ENCODE measurements around the gene KCNB1. TPM values are rescaled to one million over a fixed set of nuclear protein-coding genes. Genes with fewer than 3 reads are reported as not detected.

The KCNB1 gene
- total RNA-seq, 2 experiments from 2014 or later: not detected

DNA sequence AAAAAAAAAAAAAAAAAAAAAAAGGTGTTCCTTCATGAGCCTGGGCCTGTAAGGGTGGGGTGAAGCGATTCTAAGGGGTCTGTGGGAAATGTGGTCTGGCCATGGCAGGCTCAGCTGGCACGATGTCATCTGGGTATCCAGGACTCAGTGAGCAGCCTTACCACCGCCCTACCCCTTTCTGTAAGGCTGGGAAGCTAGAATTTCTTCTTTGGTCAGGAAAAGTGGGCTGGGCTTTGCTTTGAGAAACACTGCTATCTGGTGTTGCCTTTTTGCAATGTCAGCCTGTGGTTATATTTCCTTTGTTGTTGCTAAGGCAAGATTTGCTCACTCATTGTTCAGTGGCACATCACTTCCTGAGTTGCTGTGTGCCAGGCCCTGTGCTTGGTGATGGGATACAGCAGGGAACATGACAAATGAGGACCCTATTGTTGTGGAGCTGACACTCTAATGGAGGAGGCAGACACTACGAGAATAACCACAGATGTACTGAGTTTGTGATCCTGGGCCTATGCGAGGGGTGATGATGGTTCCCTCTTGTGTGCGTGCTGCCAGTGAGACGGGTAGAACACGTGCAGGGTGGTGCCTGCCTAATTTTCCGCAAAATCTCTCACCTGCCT lies 158.7 kb downstream of the KCNB1 start:
- TF ChIP-seq, protein P1, sequence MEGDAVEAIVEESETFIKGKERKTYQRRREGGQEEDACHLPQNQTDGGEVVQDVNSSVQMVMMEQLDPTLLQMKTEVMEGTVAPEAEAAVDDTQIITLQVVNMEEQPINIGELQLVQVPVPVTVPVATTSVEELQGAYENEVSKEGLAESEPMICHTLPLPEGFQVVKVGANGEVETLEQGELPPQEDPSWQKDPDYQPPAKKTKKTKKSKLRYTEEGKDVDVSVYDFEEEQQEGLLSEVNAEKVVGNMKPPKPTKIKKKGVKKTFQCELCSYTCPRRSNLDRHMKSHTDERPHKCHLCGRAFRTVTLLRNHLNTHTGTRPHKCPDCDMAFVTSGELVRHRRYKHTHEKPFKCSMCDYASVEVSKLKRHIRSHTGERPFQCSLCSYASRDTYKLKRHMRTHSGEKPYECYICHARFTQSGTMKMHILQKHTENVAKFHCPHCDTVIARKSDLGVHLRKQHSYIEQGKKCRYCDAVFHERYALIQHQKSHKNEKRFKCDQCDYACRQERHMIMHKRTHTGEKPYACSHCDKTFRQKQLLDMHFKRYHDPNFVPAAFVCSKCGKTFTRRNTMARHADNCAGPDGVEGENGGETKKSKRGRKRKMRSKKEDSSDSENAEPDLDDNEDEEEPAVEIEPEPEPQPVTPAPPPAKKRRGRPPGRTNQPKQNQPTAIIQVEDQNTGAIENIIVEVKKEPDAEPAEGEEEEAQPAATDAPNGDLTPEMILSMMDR (IDR thresholded peaks at IDR 0.05): peak; percentile 29
- ChIA-PET CTCF (interaction anchor here (0.7 to 1.0 kb wide), 3 partner anchors 9 to 41 kb away, joined by 3 read pairs; no protein-coding TSS in a partner anchor), POLR2A (interaction anchor here (0.7 to 1.7 kb wide), 3 partner anchors 10 to 42 kb away, joined by 3 to 5 read pairs (median 5); no protein-coding TSS in a partner anchor)
- H3K27me3 Mint-ChIP-seq: peaks cover 28% of the 10 kb centered on the region
- H3K9me3 Mint-ChIP-seq: no peaks in the 10 kb centered on the region
- peaks cover 26% of the 10 kb centered on the region for H3K4me1 Mint-ChIP-seq (ENCODE audit: low read depth)
- ATAC-seq (peak; percentile 87), DNase-seq (peak; percentile 37)
- peak overlapping the region; percentile 57 for H3K27ac Mint-ChIP-seq
- intact Hi-C loops (cut with micrococcal nuclease): no loop called here
- H3K36me3 Mint-ChIP-seq (ENCODE audit: low read depth): no peaks in the 10 kb centered on the region
- no peak overlapping the region for H3K4me3 Mint-ChIP-seq

DNA sequence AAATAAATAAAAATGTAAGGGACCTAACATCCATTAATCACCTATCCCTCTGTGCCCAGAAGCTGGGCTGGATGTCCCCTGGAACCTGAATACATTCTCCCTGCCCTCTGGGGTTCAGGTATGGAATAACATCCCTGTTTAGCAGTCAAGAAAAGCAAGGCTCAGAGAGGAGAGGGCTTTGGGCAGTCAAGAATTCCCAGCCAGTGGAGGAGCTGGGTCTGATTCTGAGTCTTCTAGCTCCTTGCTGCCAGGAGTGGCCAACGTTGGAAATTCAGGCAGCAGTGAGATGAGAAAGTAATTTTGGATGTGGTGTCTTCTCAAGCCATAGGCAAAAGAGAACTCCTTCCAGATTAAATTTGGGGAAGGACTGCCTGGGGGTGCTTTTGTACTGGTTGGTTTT lies 162.0 kb downstream of the KCNB1 start:
- DNase-seq (no peak), ATAC-seq (no peak)
- Mint-ChIP-seq H3K9me3 (no peaks in the 10 kb centered on the region), H3K4me3 (no peak overlapping the region), H3K27ac (no peak overlapping the region), H3K4me1 (ENCODE audit: low read depth) (peaks cover 31% of the 10 kb centered on the region), H3K27me3 (peaks cover 51% of the 10 kb centered on the region), H3K36me3 (ENCODE audit: low read depth) (no peaks in the 10 kb centered on the region)
- POLR2A ChIA-PET: interaction anchor here (1.4 to 3.1 kb wide), 3 partner anchors 32 to 37 kb away, joined by 4 to 9 read pairs (median 4); no protein-coding TSS in a partner anchor
- CTCF ChIA-PET: interaction anchor here (0.8 to 3.6 kb wide), 10 partner anchors 13 to 164 kb away, joined by 3 to 11 read pairs (median 4); no protein-coding TSS in a partner anchor
- intact Hi-C loops (cut with micrococcal nuclease): no loop called here
- TF ChIP-seq, protein P1 (IDR thresholded peaks at IDR 0.05): no peak

DNA sequence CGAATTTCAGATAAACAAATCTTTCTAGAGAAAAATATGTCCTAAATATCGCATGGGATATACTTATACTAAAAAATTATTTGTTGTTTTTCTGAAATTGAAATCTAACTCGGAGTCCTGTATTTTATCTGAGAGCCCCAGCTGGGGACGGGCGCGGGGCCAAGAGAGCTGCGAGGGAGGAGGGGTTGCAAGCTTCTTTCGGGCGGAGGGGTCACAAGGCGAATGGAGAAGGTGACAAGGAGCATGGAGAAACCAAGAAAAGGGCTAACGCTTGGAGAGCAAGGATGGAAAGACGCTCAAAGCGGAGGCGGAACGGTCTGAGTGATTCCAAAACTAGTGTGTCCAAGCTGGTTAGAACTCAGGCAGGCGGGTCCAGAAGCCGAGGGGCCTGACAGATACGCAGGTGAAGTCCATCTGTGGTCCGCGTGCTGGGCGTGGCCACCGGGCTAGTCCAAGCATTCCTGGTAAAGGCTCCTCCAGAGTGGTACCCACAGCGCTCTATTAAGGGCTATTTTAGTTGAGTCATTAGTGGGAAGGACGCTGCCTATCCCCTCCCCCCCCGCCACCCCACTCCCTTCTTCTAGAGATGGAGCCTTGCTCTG lies 163.2 kb downstream of the KCNB1 start:
- TF ChIP-seq, protein P1 (IDR thresholded peaks at IDR 0.05): no peak
- peaks cover 27% of the 10 kb centered on the region for H3K4me1 Mint-ChIP-seq (ENCODE audit: low read depth)
- ChIA-PET POLR2A (interaction anchor here (0.9 to 2.0 kb wide), 6 partner anchors 9 to 45 kb away, joined by 4 to 14 read pairs (median 6); no protein-coding TSS in a partner anchor), CTCF (interaction anchor here (1.0 to 3.6 kb wide), 6 partner anchors 14 to 289 kb away, joined by 3 to 11 read pairs (median 4); no protein-coding TSS in a partner anchor)
- intact Hi-C loops (cut with micrococcal nuclease): no loop called here
- H3K27me3 Mint-ChIP-seq: peaks cover 51% of the 10 kb centered on the region
- ATAC-seq: no peak
- no peak overlapping the region for H3K27ac Mint-ChIP-seq
- H3K9me3 Mint-ChIP-seq: no peaks in the 10 kb centered on the region
- DNase-seq: no peak
- H3K4me3 Mint-ChIP-seq: peak overlapping the region; percentile 69
- no peaks in the 10 kb centered on the region for H3K36me3 Mint-ChIP-seq (ENCODE audit: low read depth)

DNA sequence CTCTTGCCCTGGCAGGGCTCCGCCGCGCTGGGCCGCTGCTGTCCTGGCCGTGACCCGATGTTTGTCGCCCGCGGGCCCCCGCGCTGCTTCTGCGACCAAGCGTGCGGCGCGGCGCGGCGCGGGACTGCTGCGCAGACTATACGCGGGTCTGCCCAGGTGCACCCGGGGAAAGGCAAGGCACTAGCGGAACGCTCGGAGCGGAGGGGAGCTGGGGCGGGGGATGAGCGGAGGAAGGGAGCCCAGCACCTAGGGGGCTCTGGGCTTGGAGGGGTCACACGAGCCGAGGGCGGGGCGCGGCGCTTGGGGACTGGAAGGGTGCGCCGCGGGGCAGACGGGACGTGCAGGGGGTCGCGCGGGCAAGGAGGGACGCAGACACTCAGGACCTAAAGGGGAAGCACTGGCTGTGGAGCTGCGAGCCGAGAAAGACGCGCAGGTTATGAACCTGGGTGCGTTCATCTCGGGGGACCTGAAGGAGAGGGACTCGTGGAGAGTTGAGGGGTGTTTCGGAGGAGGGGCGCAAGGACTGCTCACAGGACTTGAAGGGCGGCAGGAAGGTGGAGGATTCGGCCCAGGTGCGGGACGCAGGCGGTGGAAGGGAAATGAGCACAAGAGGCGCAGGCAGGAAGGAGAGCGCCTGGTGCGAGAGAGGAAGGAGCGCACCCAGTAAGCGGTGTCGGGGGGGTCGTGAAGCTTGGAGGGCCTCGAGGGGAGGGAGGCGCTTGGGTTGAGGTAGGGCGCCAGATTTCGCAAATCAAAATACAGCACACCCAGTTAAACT lies 163.8 kb downstream of the KCNB1 start:
- TF ChIP-seq, protein P1 (IDR thresholded peaks at IDR 0.05): no peak
- POLR2A ChIA-PET: interaction anchor here (0.9 to 2.0 kb wide), 6 partner anchors 8 to 44 kb away, joined by 4 to 14 read pairs (median 6); no protein-coding TSS in a partner anchor
- H3K4me1 Mint-ChIP-seq (ENCODE audit: low read depth): peaks cover 22% of the 10 kb centered on the region
- intact Hi-C loops (cut with micrococcal nuclease): no loop called here
- no peaks in the 10 kb centered on the region for H3K9me3 Mint-ChIP-seq
- peaks cover 51% of the 10 kb centered on the region for H3K27me3 Mint-ChIP-seq
- no peak overlapping the region for H3K27ac Mint-ChIP-seq
- ATAC-seq: peak; percentile 51
- peak; percentile 22 for DNase-seq
- CTCF ChIA-PET: interaction anchor here (1.0 to 3.6 kb wide), 3 partner anchors 74 to 290 kb away, joined by 3 to 11 read pairs (median 4); no protein-coding TSS in a partner anchor
- H3K4me3 Mint-ChIP-seq: peak overlapping the region; percentile 69
- H3K36me3 Mint-ChIP-seq (ENCODE audit: low read depth): no peaks in the 10 kb centered on the region

Data from activated CD8-positive, alpha-beta T cell treated with anti-CD3 and anti-CD28 coated beads for 36 hours (primary cell).